C4-2B (cell line): ENCODE results near the gene GRM4.

Experiments
- H3K27ac ChIP-seq: fragments of 450-650 bp; 2 replicates; pipeline ENCODE4 v1.5.1; 2017
- CTCF ChIP-seq: fragments of 450-650 bp; conservative IDR thresholded peaks from 2 replicates; pipeline ENCODE4 v1.5.1; 2017; ENCODE audit warnings: mild to moderate bottlenecking
- ZFX ChIP-seq: fragments of 450-650 bp; IDR thresholded peaks from 2 replicates; pipeline ENCODE4 v1.6.1; 2017

Gene GRM4

DNA sequence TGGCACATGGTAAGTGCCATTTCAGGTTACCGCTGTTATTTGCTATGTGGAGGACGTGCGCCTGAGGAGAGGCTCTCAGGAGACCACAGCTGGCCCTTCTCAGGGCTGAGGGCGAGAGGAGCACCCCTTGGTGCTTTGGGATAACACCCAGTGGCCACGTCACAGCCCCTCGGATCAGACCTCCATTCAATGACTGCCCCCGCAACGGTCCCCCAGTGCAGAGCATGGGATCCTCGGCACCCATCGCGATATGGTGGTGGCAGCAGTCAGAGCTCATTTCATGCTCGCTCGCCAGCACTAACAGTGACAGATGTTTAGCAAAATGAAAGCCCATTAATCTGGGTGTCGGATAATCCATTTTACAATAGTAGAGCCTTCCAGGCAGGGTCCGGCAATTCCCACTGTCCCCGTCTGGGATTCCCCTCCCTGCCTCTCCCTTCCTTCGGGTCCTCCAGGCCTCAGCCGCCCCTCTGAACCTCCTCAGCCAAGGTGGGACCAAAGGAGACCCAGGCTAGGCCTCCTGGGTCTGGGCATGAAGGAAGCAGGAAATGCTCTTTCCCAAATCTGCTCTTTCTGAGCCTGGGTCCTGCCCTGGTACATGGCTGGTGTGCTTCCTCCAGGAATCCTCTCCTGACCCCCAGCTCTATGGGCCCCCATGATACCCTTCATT, 117.1 kb downstream of the GRM4 start:
- no peak for TF ChIP-seq CTCF
- TF ChIP-seq ZFX: no peak
- H3K27ac ChIP-seq: no peak overlapping the region

GRCh38 chr6:34027939-34028441, 117.9 kb downstream of the GRM4 start:
- no peak; the same call in 1 of the 2 replicates for TF ChIP-seq CTCF
- no peak for TF ChIP-seq ZFX
- no peak overlapping the region for H3K27ac ChIP-seq

DNA sequence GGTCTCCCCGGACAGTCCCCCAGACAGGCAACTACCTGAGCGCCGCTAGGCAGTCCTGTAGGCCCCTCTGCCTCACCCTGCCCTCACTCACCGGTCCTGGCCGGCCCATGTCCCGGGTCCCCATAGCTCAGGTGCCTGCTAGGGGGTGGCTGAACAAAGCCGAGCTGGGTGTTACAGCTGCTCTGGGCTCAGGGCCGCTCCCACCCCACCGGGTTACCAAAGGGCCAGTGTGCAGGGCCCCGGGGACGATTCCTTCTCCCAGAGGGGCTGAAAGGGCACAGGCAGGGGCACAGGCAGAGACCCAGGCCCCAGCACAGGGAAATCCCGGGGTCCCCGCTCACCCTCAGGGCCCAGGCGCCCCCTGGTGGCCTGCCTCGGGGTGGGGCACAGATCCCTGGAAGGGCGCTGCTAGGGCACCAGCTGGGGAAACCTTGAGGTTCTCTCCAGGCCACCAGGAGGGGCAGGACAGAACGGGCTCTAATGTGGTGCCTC, 118.4 kb downstream of the GRM4 start:
- TF ChIP-seq CTCF (peak; percentile 94), ZFX (no peak)
- no peak overlapping the region for H3K27ac ChIP-seq

GRCh38 chr6:34025861-34026260, 120.0 kb downstream of the GRM4 start:
- H3K27ac ChIP-seq: no peak overlapping the region
- TF ChIP-seq CTCF: no peak
- TF ChIP-seq ZFX: no peak

DNA sequence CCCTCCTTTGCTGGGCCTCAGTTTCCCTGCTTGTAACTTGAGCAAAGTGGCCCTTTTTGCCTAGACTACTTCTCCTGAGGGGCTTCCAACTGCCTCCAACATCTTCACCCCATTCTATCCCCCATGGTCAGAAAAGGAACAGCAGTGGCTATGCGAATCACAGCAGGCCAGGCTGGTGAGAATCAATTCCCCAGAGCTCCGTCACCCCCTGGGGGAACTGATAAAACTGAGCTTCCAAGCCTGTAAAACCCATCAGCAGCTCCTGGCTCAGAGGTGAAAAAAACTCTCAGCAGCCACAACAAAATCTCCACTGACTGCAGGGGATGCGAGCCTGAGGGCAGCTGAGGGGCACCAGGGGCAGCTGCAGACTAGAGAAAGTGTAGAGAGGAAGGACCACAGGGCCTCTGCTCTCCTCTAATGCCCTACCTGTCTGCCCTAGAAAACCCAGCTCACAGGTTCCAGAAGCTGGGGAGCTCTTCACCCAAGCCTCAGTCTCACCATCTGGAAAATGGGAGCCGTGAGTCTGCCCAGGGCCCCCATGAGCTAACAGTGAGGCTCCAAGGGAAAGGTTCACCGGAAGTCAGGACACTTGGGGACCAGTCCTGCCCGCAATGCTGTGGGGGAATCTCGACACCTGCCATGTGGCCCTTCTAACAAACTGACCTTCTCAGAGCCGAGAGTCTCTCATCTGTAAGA, 120.6 kb downstream of the GRM4 start:
- TF ChIP-seq ZFX (no peak), CTCF (no peak)
- no peak overlapping the region for H3K27ac ChIP-seq

DNA sequence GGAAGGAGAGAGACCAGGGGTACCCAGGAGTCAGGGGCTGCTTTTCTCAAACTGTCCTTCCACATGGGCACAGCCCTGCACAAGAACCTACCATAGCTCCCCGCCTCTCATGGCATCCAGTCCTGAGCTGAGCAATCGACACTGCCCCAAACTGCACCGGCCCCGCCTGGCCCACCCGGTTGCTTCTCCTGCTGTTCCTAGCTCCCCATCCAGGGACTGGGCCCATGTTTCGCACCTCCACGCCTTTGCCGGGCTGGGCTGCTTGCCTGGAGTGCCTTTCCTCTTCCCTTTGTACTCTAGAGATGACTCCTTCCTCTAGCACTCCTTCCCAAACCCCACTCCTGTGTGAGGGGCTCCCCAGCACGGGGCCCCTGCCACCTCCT, 123.0 kb downstream of the GRM4 start:
- TF ChIP-seq ZFX (no peak), CTCF (no peak)
- no peak overlapping the region for H3K27ac ChIP-seq

- no peak overlapping the region for H3K27ac ChIP-seq
- TF ChIP-seq ZFX (no peak), CTCF (no peak)
Measured at GRCh38 chr6:34022250-34022872, 123.5 kb downstream of the GRM4 start.
